GM19035 (cell line): ENCODE measurements around the gene PPIF.
A peak's percentile ranks its signal among the peaks of the same experiment; 100 is the strongest.

Experiments
- ATAC-seq: cut with Tn5 transposase; IDR thresholded peaks from one replicate; pipeline ENCODE4 v1.9.1; 2021; ENCODE audit not compliant: unreplicated experiment

PPIF gene

DNA sequence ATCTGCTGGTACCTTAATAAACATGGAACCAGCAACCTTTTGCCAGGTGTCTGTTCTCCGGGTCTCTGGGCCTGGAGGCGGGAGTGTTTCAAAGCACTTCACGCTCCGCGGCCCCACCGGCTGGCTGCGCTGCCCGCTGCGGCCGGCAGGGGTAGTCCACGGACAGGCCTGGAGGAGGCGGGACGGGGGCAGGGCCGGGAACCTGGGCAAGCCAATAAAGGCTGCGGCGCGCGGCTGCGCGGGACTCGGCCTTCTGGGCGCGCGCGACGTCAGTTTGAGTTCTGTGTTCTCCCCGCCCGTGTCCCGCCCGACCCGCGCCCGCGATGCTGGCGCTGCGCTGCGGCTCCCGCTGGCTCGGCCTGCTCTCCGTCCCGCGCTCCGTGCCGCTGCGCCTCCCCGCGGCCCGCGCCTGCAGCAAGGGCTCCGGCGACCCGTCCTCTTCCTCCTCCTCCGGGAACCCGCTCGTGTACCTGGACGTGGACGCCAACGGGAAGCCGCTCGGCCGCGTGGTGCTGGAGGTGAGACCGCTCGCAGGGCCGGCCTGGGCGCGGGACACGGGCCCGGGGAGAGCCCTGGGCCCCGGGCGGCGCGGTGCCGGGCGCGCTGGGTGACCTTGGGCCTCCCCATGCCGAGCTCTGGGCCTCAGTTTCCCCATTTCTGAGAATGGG lies at the start of gene PPIF:
PPIF (plus strand) TSS at position 244 of the 668 bp plus-strand sequence; CDS start at position 324, 80 bp downstream.
- peak; percentile 70 for ATAC-seq

DNA sequence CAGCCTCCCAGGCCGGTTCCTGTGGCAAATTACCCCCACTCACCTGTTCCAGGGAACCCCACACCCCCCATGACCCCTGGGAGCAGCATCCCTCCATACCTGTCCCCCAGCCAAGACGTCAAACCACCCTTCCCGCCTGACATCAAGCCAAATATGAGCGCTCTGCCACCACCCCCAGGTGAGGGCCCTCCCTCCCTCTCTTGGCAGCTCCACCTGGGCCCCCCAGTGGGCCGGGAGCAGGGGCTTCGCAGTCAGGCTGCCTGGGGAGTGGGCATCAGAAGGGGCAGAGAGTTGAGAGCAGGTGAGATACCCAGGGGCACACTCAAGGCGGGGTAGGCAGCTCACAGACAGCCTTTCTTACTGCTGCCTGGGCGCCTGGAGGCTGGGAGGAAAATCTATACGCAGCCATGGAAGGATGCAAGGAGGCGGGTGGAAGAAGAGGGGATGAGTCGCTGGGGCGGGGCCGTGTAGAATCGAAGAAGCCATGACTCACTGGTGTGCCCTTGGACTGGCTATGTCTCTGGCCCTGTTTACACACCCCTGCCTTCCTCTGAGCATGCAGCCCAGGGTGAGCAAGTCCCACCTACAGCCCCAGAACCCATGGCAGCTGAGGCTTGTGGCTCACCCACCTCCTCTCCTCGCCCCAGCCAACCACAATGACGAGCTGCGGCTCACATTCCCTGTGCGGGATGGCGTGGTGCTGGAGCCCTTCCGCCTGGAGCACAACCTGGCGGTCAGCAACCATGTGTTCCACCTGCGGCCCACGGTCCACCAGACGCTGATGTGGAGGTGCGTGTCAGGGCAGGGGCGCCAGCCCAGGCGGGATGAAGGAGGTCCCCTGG lies 48.6 kb upstream of the PPIF start:
- no peak for ATAC-seq

DNA sequence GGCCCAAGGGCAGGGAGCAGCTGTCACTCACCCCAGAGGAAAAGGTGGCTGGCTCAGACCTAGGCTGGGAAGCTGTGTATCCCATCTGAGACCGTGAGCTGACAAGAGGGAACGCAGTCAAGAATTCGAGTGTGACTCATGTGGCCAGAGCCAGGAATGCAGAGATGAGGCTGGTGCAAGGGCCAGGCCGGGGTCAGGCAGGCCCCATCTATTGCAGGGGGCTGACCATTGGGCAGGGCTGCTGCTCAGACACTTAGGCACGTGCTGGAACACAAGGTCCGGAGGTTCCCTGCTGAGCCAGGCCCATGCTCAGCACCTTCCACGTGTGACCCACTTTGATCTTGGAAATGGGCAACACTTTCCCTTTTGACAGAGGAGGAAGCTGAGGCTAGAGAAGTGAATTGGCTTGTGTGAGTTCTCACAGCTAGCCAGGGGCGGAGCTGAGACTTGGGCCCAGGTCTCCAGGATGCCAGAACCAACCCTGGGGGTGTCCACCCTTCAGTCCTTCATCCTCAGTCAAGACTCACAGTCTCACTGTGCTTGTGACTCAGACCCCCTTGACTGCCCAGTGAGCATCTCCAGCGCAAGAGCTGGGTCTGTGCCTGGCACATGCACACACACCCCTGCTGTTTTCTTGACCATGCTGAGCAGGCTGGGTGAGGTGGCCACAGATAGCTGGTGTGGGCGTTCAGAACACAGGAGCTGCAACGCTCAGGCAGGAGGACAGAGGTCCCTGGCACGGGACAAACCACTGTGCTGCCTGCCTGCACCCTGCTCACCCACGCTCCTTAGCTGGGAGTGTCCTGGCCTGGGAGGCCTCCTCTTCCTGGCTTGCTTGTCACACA lies 47.6 kb upstream of the PPIF start:
- ATAC-seq, result no peak

DNA sequence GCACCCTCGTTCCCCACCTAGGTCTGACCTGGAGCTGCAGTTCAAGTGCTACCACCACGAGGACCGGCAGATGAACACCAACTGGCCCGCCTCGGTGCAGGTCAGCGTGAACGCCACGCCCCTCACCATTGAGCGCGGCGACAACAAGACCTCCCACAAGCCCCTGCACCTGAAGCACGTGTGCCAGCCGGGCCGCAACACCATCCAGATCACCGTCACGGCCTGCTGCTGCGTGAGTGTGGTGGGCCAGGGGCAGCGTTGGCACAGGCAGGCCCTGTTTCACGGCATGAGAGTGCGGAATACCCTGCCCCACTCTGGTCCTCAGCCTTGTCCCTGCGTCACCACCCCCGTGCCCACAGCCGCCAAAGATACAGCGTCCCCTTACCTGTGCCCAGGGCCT lies 46.6 kb upstream of the PPIF start:
- no peak for ATAC-seq

DNA sequence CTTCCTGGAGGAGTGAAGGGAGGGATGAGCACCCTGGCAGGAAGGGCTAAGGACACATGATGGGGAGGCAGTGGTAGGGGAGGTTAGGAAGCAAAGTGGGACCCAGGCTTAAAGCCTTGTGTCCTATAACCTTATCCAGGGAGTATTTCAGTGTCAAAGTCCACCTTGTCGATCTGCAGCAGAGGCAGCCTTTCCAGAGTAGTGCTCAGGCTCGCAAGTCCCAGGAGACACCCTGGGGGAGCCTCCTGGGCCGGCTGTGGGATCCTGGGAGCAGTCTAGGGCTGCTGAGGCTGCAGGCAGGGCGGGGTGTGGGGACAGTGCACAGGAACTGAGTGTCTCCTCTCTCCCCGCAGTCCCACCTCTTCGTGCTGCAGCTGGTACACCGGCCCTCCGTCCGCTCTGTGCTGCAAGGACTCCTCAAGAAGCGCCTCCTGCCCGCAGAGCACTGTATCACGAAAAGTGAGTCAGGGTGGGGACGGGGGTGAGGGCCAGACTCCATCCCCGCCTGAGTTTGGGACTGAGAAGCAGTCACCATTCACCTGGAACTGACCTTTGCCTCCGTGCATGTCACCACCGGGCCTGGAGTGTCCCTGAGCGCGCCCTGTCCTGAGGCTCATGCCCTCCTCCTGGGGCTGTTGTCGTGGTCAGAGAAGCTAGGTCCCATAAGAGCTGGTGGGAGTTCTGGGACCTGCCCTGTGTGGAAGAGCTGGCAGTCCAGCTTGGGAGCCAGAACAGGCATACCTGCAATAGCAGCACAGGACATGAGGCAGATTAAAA lies 45.3 kb upstream of the PPIF start:
- no peak for ATAC-seq

DNA sequence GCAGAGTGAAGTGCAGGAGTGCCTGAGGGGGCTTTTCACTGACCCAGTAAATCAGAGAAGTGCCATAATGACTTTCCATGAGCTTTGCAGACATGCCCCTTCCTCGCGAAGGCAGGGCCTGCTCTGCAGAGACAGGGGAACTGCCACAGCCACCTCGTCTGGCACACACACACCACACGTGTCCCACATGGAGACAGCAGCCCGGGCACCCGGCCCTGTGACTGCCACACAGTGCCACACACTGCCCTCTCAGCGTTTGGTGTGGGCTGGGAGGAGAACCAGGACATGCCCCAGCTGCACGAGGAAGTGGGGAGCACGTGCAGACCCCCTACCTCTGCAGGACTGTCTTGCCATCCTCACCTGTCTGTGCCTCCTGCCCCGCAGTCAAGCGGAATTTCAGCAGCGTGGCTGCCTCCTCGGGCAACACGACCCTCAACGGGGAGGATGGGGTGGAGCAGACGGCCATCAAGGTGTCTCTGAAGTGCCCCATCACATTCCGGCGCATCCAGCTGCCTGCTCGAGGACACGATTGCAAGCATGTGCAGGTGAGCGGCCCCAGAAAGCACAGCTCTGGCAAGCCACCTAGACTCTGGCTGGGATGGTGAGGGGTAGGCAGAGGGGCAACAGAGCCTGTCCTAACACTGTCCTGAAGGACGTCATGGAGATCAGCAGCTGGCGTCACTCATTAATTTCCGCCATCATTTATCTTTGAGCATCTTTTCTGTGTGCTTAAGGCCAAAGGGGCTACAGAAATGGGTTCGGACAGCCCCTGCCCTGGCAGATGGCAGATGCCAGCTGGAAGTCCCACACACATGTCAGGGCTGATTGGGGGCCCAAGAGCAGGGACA lies 43.4 kb upstream of the PPIF start:
- ATAC-seq, result no peak

DNA sequence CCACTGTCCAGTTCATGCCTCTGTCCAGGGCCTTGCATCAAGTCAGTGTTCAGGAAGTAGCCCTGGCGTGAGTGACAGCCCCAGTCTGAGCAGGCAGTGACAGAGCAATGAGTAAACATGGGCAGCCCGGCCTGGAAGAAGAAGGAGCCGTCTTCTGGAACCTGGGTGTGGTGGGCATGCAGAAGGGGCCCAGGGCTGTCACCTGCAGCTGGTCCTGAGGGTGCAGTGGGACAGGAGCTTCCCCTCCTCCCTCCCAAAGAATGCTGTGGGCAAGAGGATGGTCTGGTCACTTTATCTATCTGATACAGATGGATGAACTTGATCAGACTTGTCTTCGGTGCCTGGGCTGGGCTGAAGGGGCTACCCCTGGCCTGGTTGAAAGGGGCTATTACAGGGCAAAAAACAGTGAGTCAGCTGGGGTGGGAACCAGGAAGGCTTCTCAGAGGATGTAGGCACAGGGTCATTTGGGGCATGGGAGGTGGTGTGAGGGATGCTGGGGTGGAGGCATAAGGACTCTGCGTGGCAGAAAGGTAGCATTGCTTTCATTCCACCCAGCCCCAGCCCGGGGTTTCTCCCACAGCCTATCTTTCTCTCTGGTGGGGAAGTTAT lies 42.7 kb upstream of the PPIF start:
- no peak for ATAC-seq

DNA sequence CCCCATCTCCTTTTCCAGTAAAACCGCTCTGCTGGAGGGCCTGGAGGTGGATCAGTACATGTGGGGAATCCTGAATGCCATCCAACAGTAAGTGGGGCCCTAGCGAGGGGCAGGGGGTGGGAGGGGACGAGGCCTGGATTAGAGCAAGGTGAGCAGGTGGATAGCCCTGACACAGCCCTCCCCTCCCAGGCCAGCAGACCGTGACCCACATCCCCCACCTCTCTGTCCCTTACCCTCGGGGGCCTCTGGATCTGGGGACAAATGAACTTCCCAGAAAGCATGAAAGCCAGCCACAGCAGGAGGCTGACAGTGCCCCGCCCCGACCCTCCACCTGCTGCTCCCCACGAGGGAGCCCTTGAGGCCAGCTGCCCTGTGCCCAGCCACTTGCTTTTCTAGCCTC lies 41.8 kb upstream of the PPIF start:
- ATAC-seq, result no peak

DNA sequence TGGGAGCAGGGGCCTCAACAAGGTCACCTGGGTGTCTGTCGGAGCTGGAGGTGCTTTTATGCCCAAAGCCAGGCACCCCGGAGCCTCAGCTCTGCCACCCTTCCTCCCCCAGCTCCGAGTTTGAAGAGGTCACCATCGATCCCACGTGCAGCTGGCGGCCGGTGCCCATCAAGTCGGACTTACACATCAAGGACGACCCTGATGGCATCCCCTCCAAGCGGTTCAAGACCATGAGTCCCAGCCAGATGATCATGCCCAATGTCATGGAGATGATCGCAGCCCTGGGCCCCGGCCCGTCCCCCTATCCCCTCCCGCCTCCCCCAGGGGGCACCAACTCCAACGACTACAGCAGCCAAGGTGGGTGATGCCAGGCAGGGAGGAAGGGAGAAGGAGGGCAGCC lies 41.3 kb upstream of the PPIF start:
- no peak for ATAC-seq

DNA sequence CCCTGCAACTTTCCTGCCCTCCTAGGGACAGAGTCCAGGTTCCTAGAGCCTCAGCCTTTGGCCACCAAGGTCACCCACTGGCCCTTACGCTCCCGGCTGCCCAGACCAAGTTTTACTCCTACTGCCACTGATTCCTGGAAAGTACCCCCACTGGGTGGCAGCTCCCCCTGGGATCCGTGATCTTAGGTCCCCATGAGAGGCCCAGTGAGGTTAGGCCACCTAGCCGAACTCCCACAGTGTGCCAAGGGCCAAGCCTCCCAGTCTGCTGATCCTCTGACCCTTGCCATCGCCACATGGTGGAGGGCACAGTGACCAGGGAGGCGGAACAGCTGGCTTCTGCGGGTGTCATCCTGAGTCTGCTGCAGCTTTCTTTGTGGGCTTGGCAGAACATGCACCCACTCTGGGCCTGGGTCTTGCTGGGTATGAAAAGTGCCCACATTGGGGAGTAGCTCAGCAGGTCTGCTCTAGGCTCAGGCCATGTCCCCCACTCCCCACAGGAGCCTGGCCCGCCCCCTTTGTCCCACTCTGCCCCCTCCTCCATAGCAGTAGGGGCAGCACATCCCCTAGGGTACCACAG lies 40.5 kb upstream of the PPIF start:
- ATAC-seq, result no peak

DNA sequence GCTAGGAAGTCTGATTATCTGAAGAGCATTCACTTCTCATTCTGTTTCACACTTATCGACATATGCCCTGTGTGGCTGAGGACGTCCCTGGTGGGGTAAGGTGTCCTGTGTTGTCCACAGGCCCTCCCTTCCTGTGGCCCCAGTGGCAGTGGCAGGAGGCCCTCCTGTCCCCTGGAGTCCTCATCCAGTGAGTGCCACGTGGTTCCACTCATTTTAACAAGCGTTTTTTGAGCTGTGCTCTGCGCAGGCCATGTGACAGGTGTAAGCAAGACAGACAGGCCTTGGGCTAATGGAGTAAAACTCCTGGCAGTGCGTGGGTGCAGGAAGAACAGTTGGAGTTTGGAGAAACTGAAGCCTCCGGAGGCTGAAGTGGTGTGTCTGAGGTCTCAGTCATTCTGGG lies 39.3 kb upstream of the PPIF start:
- no peak for ATAC-seq

DNA sequence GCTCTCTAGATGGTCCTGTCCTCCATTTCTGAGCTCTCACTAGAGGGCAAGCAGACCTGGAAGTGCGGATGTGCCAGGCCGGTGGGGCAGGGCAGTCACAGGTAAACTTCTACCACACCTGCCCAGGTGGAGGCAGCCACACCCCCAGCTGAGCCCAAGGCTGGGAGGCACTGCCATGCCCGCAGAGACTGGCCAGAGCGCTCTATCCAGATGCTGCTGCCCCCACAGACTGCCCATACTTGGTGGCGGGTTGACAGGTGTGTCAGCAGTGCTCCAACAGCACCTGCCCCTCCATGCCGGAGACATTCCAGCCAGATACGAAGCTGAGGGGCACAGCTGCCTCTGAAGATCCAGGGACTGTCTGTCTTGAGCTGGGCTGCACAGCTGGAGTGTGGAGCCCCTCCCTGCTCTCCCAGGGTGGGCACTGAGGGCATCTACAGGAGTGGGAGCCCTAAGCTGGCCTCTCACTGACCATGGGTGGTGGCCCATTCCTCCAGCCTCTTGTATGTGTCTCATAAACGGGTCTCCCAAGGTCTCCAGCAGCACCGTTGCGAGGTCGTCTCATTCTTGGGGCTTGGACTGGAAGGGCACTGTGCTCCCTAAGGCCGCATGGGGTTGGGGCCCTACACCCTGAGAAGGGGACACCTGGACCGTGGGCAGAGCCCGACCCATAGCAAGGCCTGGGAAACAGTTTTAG lies 38.2 kb upstream of the PPIF start:
- ATAC-seq, result no peak

DNA sequence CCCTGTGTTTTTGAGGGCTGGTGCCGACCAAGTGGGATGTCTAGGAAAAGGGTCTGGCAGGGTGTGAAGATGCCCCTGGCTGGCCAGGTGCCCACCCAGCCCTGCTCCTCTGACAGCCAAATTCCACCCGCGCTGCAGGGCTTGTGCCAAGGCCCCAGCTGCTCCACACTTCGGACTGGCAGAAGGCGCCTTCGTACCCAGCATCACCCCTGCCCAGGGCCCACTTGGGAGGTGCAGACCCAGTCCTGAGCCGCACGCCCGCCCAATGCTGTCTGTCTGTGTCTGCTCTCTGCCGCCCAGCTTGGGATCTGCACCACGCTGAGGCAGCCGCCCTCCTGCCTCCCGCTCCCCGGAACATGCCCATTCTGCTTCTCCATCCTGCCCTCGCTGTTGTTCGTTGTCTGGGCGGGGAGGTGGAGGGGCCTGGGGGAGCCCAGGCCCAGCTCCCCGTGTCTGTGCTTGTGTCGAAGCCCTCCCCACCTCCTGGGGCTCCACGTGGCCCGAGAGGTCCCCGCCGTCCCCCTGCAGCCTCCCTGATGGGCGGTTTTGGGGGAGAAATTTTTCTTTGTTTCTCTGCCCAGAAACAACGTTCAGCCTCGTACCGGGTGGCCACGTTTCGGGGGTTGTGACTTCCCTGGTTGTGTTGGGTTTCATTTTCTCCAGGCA lies 36.9 kb upstream of the PPIF start:
- ATAC-seq, result no peak

DNA sequence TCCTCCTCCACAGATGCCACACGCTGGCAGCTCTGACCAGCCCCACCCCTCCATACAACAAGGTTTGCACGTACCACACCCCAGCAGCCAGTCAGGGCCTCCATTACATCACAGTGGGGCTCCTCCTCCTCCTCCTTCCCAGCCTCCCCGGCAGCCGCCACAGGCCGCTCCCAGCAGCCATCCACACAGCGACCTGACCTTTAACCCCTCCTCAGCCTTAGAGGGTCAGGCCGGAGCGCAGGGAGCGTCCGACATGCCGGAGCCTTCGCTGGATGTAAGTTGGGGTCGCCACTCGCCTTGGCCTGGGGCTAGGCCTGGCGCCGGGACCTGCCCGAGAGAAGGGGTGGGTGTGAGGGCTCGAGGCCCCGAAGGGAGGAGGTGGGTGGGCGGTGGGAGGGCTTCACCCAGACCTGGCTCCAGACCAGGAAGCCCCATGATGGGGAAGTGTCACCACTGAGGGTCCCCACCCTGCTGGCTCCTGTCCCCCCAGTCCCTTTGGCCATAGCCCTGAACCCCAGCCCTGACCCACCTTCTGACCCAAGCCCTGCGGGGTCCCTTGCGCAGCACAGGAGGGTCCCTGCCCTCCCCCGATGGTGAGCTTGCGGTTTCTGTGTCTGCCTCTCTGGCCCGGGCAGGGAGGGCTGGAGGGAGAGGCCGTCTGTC lies 36.2 kb upstream of the PPIF start:
- no peak for ATAC-seq

DNA sequence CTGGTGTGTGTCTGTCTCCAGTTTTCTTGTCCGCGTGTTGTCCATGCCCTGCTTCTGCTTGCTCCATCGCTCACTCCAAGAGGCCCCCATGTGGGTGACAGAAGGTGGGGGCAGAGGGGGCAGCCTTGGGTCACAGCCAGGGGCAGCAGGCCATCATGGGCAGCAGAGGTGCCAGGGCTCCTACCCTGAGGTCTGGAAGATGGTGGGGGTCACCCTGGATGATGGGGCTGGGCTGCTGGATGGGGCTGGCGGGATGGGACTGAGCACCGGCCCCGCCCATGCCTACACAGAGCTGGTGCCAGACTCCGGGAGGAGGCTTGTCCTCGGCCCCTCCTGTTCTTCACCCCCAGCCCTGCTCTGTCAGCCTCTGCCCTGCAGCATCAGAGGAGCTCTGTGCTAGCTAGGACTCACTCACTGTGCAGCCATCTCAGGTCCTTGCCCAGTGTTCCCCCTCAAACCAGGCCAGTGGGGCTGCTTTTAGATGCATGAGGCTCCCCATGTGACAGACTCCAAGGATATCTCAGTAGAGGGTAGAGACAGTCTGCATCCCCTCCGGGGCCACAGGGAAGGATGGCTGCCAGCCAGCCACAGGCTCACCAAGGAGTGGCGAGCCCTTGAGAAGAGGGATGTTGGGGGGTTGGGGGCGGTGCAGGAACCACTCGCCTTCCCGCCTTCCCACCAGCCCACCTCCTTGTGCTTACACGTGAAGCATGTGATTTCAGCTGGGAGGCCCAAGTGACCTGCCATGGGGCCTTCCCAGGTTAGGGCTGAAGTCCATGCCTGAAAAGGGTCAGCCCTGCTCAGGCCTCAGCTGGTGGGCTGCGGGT lies 35.5 kb upstream of the PPIF start:
- no peak for ATAC-seq

DNA sequence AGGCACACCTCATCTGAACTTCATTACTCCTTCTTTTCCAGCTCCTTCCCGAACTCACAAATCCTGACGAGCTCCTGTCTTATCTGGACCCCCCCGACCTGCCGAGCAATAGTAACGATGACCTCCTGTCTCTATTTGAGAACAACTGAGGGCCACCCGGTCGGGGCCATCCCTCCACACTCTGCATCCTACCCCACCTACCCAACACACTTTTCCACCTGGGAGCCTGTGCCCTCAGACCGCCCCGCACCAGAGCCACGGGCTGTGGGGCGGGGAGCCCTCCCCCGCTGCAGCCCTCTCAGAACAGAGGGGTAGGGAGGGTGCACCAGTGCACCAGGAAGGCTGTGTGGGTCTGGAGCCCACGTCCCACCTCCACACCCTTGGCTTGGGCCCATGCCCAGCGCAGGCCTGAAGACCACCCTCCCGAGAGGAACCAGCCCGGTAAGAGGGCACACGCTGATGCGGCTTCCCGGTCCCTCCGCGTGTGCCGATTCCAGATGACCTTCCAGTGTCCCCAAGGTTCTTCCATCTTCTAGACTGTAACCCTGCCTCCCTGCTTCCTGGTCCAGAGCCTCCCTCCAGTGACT lies 34.6 kb upstream of the PPIF start:
- no peak for ATAC-seq
